Neural progenitor cell (in vitro differentiated cells): Measurements from ENCODE around the gene SLC39A6.

ENCODE experiments used
- CTCF ChIP-seq: fragments of 200-600 bp; sonication (generic); IDR thresholded peaks from 2 replicates; pipeline ENCODE4 v1.5.1; 2017; ENCODE audit warnings: antibody characterized with exemption, mild to moderate bottlenecking
- EZH2phosphoT487 ChIP-seq: fragments of 200-600 bp; sonication (generic); IDR thresholded peaks from 2 replicates; pipeline ENCODE4 v1.6.1; 2017; ENCODE audit warnings: antibody characterized with exemption

- TF ChIP-seq CTCF (no peak), EZH2phosphoT487 (no peak)
Observed at GRCh38 chr18:36107477-36107876, 21.7 kb downstream of the SLC39A6 start.
